HG02623 (cell line): Measurements from ENCODE around the gene UBE2O.

Source experiments
- ATAC-seq: cut with Tn5 transposase; IDR thresholded peaks from one replicate; pipeline ENCODE4 v1.9.1; 2021; ENCODE audit warnings: moderate library complexity; ENCODE audit not compliant: unreplicated experiment

UBE2O gene

GRCh38 chr17:76468634-76469010 is 15.7 kb upstream of the UBE2O start:
- ATAC-seq: no peak

GRCh38 chr17:76467809-76468633 is 15.1 kb upstream of the UBE2O start:
- ATAC-seq: no peak

GRCh38 chr17:76467366-76467765 is 14.4 kb upstream of the UBE2O start, which contains the start of gene AANAT:
AANAT (plus strand) TSS chr17:76467603; CDS start chr17:76468747, 1,144 bp downstream.
- no peak for ATAC-seq

DNA sequence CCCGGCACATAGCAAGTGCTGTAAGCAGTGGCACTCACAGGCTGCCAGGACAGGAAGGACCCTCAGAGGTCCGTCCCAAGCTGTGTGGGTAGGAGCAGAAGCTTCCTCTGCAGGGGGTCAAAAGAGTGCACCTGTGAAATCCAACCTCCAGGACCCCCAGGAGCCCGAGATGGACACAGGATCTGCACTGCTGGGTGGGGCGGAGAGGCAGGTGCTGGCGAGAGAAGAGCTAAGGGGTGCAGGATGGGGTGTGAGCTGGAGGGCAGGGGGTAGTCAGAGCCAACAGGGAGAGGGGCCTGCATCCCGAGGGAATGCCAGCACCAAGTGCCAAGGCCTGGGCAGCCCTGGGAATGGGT is 13.8 kb upstream of the UBE2O start:
- ATAC-seq: no peak

DNA sequence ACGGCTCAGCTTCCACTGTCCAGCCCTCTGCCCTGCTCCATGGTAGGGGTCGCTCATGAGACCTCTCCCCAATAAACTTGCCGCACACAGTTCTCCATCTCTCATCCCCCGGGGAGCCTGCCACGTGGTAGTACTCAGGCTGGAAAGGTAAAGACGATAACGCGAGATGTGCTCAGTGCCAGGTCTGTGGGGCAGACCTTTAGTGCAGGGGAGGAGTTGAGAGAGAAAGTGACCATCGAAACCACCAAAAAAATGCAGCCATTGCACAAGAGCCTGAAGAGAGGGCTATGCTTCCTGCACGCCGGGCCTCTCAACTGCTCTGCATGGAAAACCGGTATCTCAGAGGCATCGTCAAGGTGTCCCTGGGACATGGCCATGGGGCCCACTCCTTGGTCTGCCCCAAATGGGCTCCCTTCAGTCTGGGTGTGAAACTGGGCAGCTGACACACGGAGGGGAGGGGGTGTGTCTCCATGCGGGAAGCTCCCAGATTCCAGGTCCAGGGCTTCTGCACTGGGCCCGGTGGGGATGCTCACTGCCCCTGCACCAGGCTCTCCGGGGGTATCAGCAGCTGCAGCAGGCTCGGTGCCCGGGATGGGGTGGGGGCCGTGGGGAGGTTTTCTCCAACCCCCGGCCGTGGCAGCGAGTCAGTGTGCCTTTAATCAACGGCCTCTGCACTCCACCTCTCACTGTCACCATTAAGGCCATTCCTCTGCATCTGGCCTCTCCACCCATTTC is 9.8 kb upstream of the UBE2O start:
- ATAC-seq: no peak

GRCh38 chr17:76461765-76462555 is 9.0 kb upstream of the UBE2O start:
- ATAC-seq: no peak

DNA sequence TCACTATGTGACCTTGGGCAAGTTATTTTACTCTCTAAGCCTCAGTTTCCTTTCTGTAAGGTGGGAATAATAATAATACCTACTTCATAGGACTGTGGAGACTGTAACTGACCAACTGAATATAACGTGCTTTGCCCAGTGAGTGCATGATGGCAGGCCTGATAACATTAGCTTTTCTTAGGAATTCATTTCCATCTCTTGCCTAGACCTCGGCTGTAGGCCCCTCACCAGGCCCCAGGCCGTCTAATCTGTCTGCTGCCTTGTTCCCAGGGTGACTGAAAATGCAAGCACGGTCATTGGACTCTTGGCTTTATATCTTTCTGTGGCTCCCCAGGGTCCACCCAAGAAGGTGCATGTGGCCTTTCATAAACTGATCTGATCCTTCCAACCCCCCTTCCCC is 6.7 kb upstream of the UBE2O start:
- no peak for ATAC-seq

DNA sequence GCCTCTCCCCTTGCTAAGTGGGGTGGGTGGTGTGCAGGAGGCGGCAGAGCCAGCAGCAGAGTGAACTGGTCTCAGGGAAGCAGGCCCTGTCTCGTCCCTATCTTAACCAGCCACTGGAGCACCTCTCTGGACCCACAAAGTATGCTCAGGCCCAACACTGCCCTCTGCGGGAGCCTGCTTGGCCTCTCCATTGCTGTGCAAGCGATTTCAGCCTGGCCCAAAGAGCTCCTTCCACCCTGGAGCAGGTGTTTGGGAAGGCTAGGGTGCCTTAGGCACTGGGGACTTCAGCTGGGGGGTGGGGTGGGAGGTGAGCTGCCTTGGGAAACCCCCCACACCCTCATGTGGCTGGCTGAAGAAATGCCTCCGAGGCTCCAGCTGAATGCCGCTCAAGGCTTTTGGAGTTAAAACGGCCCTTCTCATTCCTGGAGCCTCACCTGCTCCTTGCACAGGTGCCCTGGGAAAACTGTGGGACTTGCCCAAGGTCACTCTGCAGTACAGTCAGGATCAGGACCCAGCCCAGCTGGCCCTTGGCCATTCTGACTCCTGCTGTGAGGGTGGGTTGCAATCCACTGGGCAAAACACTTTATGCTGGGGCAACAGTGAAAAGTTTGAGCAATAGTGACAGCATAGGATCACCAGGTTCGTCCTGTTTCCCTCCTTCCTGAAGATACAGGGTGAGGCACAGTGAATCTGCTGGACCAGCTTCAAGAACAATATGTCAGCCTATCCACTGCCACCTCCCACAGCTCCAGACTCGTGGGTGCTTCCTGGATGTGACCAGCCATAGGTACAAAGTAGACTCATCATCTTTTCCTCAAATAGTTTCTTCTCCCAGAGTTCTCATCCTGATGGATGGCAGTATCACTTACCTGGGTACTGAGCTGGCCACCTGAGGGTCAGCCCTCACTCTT is 5.9 kb upstream of the UBE2O start:
- no peak for ATAC-seq

- ATAC-seq: no peak
These were observed 435 bp upstream of the UBE2O start for GRCh38 chr17:76453431-76453743.

GRCh38 chr17:76452127-76452659 is 759 bp downstream of the UBE2O start:
- ATAC-seq: no peak

- no peak for ATAC-seq
These were observed 1.4 kb downstream of the UBE2O start for GRCh38 chr17:76451506-76451905.

- ATAC-seq: no peak
These were observed 3.8 kb downstream of the UBE2O start for GRCh38 chr17:76449126-76449525.

GRCh38 chr17:76447931-76448652 is 4.9 kb downstream of the UBE2O start:
- ATAC-seq: no peak

- ATAC-seq: no peak
These were observed 6.3 kb downstream of the UBE2O start for GRCh38 chr17:76446449-76447231.

- ATAC-seq: no peak
These were observed 7.1 kb downstream of the UBE2O start for GRCh38 chr17:76445697-76446448.

DNA sequence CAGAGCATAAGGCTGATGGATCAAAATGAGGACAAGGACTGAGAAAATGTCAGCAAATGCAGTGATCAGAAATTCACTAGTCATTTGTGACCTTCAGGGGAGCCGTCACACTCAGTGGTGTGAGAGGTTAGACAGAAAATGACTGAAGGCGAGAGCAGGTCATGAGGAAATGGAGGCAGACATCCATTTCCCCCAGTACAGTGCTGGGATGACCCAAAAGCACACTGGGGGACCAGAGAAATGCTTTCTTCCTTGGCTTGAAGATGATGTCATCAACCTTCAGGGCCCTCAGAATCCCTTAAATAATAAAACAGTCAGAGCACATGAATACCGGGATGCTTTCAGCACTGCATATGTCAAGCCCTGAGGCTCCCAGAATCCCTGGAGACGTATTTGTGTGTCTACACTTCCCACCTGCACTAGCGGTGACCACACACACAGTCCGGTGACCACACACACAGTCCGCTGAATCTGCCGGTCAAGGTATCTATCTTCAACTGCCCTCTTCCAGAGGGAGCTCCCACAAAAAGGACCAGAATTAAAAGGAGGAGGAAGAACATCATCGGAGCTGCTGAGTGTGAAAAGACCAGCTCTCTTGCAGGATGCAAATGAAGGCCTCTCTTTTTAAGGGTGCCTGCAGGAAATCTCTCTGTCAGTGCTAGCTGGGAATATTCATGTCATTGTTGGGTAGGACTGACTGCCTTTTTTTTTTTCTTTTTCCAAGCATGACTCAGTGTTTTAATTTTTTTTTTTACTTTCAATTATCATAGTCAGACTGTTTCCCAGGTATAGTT is 8.2 kb downstream of the UBE2O start:
- no peak for ATAC-seq
